Measurements from ENCODE around the gene BCL11A.

The BCL11A gene

DNA sequence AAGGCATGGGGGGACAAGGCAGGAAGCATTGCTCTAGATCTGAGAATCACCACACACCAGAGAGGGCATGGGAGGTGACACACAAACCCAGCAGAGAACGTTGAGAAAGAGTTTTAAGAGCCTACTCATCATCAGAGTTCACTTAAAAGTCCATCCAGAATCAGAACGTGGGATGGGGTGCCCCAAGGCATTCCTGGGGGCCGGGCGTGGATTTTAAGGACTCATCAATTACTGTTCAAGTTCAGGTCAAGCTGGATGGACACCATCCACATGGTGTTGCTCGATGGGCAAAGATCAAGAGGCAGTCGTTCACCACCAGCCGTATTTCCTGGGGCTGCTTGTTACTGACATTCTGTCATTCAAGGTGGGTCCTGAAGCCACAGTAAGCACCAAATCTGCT is 34.9 kb downstream of the BCL11A start:
- TF ChIP-seq, protein P1, sequence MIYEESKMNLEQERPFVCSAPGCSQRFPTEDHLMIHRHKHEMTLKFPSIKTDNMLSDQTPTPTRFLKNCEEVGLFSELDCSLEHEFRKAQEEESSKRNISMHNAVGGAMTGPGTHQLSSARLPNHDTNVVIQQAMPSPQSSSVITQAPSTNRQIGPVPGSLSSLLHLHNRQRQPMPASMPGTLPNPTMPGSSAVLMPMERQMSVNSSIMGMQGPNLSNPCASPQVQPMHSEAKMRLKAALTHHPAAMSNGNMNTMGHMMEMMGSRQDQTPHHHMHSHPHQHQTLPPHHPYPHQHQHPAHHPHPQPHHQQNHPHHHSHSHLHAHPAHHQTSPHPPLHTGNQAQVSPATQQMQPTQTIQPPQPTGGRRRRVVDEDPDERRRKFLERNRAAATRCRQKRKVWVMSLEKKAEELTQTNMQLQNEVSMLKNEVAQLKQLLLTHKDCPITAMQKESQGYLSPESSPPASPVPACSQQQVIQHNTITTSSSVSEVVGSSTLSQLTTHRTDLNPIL (CRISPR knock-in tag; IDR thresholded peaks at IDR 0.05; ENCODE audit: low read depth): no peak
- TF ChIP-seq GLIS3 (CRISPR knock-in tag; IDR thresholded peaks at IDR 0.05) (no peak), ISL1 (CRISPR knock-in tag; IDR thresholded peaks at IDR 0.05) (no peak), ZFP3 (CRISPR knock-in tag; IDR thresholded peaks at IDR 0.05) (no peak), ZNF8 (CRISPR knock-in tag; IDR thresholded peaks at IDR 0.05) (no peak), ZFP30 (CRISPR knock-in tag; IDR thresholded peaks at IDR 0.05) (no peak), SNAI2 (CRISPR knock-in tag; IDR thresholded peaks at IDR 0.05) (no peak), RARB (CRISPR knock-in tag; IDR thresholded peaks at IDR 0.05) (no peak), BACH2 (CRISPR knock-in tag; IDR thresholded peaks at IDR 0.05; ENCODE audit: borderline replicate concordance) (no peak), TCF4 (CRISPR knock-in tag; IDR thresholded peaks at IDR 0.05; ENCODE audit: borderline replicate concordance) (no peak), ZNF565 (CRISPR knock-in tag; conservative IDR thresholded peaks at IDR 0.05; ENCODE audit: low read depth) (no peak)
- TF ChIP-seq, protein P2, sequence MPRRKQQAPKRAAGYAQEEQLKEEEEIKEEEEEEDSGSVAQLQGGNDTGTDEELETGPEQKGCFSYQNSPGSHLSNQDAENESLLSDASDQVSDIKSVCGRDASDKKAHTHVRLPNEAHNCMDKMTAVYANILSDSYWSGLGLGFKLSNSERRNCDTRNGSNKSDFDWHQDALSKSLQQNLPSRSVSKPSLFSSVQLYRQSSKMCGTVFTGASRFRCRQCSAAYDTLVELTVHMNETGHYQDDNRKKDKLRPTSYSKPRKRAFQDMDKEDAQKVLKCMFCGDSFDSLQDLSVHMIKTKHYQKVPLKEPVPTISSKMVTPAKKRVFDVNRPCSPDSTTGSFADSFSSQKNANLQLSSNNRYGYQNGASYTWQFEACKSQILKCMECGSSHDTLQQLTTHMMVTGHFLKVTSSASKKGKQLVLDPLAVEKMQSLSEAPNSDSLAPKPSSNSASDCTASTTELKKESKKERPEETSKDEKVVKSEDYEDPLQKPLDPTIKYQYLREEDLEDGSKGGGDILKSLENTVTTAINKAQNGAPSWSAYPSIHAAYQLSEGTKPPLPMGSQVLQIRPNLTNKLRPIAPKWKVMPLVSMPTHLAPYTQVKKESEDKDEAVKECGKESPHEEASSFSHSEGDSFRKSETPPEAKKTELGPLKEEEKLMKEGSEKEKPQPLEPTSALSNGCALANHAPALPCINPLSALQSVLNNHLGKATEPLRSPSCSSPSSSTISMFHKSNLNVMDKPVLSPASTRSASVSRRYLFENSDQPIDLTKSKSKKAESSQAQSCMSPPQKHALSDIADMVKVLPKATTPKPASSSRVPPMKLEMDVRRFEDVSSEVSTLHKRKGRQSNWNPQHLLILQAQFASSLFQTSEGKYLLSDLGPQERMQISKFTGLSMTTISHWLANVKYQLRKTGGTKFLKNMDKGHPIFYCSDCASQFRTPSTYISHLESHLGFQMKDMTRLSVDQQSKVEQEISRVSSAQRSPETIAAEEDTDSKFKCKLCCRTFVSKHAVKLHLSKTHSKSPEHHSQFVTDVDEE (CRISPR knock-in tag; IDR thresholded peaks at IDR 0.05): no peak
- TF ChIP-seq, protein P3, sequence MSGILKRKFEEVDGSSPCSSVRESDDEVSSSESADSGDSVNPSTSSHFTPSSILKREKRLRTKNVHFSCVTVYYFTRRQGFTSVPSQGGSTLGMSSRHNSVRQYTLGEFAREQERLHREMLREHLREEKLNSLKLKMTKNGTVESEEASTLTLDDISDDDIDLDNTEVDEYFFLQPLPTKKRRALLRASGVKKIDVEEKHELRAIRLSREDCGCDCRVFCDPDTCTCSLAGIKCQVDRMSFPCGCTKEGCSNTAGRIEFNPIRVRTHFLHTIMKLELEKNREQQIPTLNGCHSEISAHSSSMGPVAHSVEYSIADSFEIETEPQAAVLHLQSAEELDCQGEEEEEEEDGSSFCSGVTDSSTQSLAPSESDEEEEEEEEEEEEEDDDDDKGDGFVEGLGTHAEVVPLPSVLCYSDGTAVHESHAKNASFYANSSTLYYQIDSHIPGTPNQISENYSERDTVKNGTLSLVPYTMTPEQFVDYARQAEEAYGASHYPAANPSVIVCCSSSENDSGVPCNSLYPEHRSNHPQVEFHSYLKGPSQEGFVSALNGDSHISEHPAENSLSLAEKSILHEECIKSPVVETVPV (CRISPR knock-in tag; IDR thresholded peaks at IDR 0.05): no peak
- ATAC-seq: no peak

DNA sequence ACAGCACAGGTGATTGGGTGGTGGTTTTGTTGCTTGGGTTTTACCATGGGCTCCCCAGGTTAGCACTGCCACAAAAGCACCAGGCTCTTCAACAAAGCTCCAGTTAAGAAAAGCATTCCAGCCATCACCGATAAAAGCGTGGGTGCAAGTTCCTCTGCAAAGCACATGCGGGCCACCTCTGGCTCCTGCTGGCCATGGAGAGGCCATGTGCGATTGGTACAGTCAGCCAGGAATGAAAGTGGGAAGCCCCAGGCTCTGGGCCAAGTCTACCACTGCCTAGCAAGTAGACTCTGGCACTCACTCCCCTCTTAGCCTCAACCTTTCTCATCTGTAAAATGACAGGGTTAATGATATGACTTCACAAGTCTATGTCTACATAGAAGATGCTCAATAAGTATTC is 36.0 kb downstream of the BCL11A start:
- no peak for ATAC-seq

DNA sequence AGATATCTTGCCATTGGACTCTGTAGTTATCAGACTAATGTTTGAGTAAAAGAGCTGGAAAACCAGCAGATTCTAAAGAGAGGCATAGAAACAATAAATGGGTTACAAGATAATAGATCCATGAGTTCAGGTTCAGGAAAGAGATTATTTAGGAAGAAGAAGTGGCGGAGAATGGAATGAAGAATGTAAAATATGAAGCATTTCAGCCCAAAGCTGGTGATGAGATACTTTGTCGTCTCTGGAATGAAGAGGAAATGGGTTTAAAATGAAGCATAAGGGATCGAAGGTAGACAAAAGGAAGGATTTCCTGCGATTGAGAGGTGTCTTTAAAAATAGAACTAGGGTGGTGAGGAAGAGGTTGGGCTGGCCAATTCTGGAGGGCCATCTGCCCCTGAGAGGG is 36.6 kb downstream of the BCL11A start:
- TF ChIP-seq OSR1 (CRISPR knock-in tag; IDR thresholded peaks at IDR 0.05) (no peak), PPARA (CRISPR knock-in tag; IDR thresholded peaks at IDR 0.05; ENCODE audit: borderline replicate concordance) (no peak), TOX (CRISPR knock-in tag; IDR thresholded peaks at IDR 0.05; ENCODE audit: borderline replicate concordance) (no peak), ZC3H10 (CRISPR knock-in tag; IDR thresholded peaks at IDR 0.05) (no peak), RARB (CRISPR knock-in tag; IDR thresholded peaks at IDR 0.05) (no peak), ZNF70 (CRISPR knock-in tag; IDR thresholded peaks at IDR 0.05) (no peak), ZFP30 (CRISPR knock-in tag; IDR thresholded peaks at IDR 0.05) (no peak), TCF4 (CRISPR knock-in tag; IDR thresholded peaks at IDR 0.05; ENCODE audit: borderline replicate concordance) (no peak), ISL1 (CRISPR knock-in tag; IDR thresholded peaks at IDR 0.05) (no peak), BACH2 (CRISPR knock-in tag; IDR thresholded peaks at IDR 0.05; ENCODE audit: borderline replicate concordance) (no peak)
- TF ChIP-seq, protein P4, sequence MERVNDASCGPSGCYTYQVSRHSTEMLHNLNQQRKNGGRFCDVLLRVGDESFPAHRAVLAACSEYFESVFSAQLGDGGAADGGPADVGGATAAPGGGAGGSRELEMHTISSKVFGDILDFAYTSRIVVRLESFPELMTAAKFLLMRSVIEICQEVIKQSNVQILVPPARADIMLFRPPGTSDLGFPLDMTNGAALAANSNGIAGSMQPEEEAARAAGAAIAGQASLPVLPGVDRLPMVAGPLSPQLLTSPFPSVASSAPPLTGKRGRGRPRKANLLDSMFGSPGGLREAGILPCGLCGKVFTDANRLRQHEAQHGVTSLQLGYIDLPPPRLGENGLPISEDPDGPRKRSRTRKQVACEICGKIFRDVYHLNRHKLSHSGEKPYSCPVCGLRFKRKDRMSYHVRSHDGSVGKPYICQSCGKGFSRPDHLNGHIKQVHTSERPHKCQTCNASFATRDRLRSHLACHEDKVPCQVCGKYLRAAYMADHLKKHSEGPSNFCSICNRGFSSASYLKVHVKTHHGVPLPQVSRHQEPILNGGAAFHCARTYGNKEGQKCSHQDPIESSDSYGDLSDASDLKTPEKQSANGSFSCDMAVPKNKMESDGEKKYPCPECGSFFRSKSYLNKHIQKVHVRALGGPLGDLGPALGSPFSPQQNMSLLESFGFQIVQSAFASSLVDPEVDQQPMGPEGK (CRISPR knock-in tag; IDR thresholded peaks at IDR 0.05; ENCODE audit: borderline replicate concordance): no peak
- TF ChIP-seq, protein P1 (CRISPR knock-in tag; IDR thresholded peaks at IDR 0.05; ENCODE audit: low read depth): no peak
- TF ChIP-seq, protein P2 (CRISPR knock-in tag; IDR thresholded peaks at IDR 0.05): no peak
- TF ChIP-seq, protein P3 (CRISPR knock-in tag; IDR thresholded peaks at IDR 0.05): no peak
- ATAC-seq: peak; percentile 16

More for the DNA sequence above, 36.0 kb downstream of the BCL11A start:
- TF ChIP-seq TCF4 (CRISPR knock-in tag; IDR thresholded peaks at IDR 0.05; ENCODE audit: borderline replicate concordance): no peak
- TF ChIP-seq BACH2 (CRISPR knock-in tag; IDR thresholded peaks at IDR 0.05; ENCODE audit: borderline replicate concordance): no peak
- no peak for TF ChIP-seq ZNF565 (CRISPR knock-in tag; conservative IDR thresholded peaks at IDR 0.05; ENCODE audit: low read depth)
- no peak for TF ChIP-seq RARB (CRISPR knock-in tag; IDR thresholded peaks at IDR 0.05)
- no peak for TF ChIP-seq ZNF8 (CRISPR knock-in tag; IDR thresholded peaks at IDR 0.05)
- TF ChIP-seq, protein P4 (CRISPR knock-in tag; IDR thresholded peaks at IDR 0.05; ENCODE audit: borderline replicate concordance): no peak
- no peak for TF ChIP-seq ZC3H10 (CRISPR knock-in tag; IDR thresholded peaks at IDR 0.05)

All from SK-N-SH treated with all-trans-retinoic acid at 6 μM for 48 hours (cell line).